Sigmoid colon (tissue), 4 donors: ENCODE data around the gene GPR63.

Experiments
- CTCF ChIP-seq, 4 experiments: fragments of 450-650 bp in 3 of 4; fragments of 200-600 bp in 1 of 4; IDR thresholded peaks; one replicate each; pipeline ENCODE4 v1.5.1; 2016 to 2019; ENCODE audit warnings: antibody characterized with exemption in 4 of 4, mild to moderate bottlenecking in 3 of 4, moderate library complexity in 2 of 4
- EP300 ChIP-seq, 4 donors: sonication (generic); formaldehyde crosslinking; IDR thresholded peaks; one replicate each; pipeline ENCODE4 v1.6.1; 2017; ENCODE audit warnings: antibody characterized with exemption in 4 of 4
- POLR2A ChIP-seq, 2 donors: fragments of 450-650 bp; IDR thresholded peaks; one replicate each; pipeline ENCODE4 v1.6.1; 2016; ENCODE audit warnings: antibody characterized with exemption in 2 of 2, mild to moderate bottlenecking in 2 of 2, moderate library complexity in 2 of 2
- POLR2AphosphoS5 ChIP-seq, 4 donors: sonication (generic); formaldehyde crosslinking; IDR thresholded peaks; one replicate each; pipeline ENCODE4 v1.6.1; 2017; ENCODE audit warnings: antibody characterized with exemption in 4 of 4

- TF ChIP-seq EP300 (IDR thresholded peaks at IDR 0.05), result no peak
- no peak for TF ChIP-seq CTCF (IDR thresholded peaks at IDR 0.05)
- TF ChIP-seq POLR2A (IDR thresholded peaks at IDR 0.05), result no peak
- no peak for TF ChIP-seq POLR2AphosphoS5 (IDR thresholded peaks at IDR 0.05)
Observed at GRCh38 chr6:96783307-96783706, 54.0 kb downstream of the GPR63 start.
